Suprapubic skin (tissue), 4 donors: ENCODE data around the gene IP6K2. TPM values are rescaled to one million over a fixed set of nuclear protein-coding genes. Genes with fewer than 3 reads are reported as not detected.
"Not testable (repeated sequence)": the region's sequence is repeated elsewhere in the genome, so short reads cannot be mapped to it uniquely, and the experiment has no call there.

Experiments
- DNase-seq, 2 donors: peaks; one replicate each; pipeline ENCODE4 v3.0.0-alpha.2; 2019; ENCODE audit warnings: low spot score in 2 of 2
- H3K27ac ChIP-seq: fragments of 200-600 bp; sonication (generic); one replicate; pipeline ENCODE4 v1.5.1; 2019
- H3K27me3 ChIP-seq: fragments of 200-600 bp; sonication (generic); one replicate; pipeline ENCODE4 v1.5.1; 2019
- H3K36me3 ChIP-seq: fragments of 200-600 bp; sonication (generic); one replicate; pipeline ENCODE4 v1.5.1; 2019
- H3K4me1 ChIP-seq: fragments of 200-600 bp; sonication (generic); one replicate; pipeline ENCODE4 v1.5.1; 2019
- H3K4me3 ChIP-seq: fragments of 200-600 bp; sonication (generic); one replicate; pipeline ENCODE4 v1.5.1; 2019; ENCODE audit warnings: mild to moderate bottlenecking
- H3K9me3 ChIP-seq: fragments of 200-600 bp; sonication (generic); one replicate; pipeline ENCODE4 v1.5.1; 2019
- EP300 ChIP-seq: sonication (generic); formaldehyde crosslinking; IDR thresholded peaks from one replicate; pipeline ENCODE4 v1.6.1; 2017; ENCODE audit warnings: antibody characterized with exemption
- POLR2A ChIP-seq, 2 donors: fragments of 450-650 bp; IDR thresholded peaks; one replicate each; pipeline ENCODE4 v1.6.1; 2017; ENCODE audit warnings: antibody characterized with exemption in 2 of 2, mild to moderate bottlenecking in 2 of 2, moderate library complexity in 2 of 2
- POLR2AphosphoS5 ChIP-seq, 3 donors: sonication (generic); formaldehyde crosslinking; IDR thresholded peaks; one replicate each; pipeline ENCODE4 v1.6.1; 2017; ENCODE audit warnings: antibody characterized with exemption in 3 of 3
- WGBS: methylation state at CpG from one replicate; pipeline ENCODE4 v1.1.5; 2018; 5-methylcytosine and 5-hydroxymethylcytosine counted together
- total RNA-seq, 4 donors: library from RNA; depleted of rRNA; stranded (reverse); fragments of >200 nt; gene quantifications; one replicate each; pipeline ENCODE4 v1.1.0, GENCODE V29; 2016
- TF ChIP-seq, protein P1 (sequence below), 2 donors: fragments of 200-600 bp in 1 of 2; fragments of 450-650 bp in 1 of 2; sonication (generic) in 1 of 2; IDR thresholded peaks; one replicate each; pipeline ENCODE4 v1.5.1; 2016 to 2019; ENCODE audit warnings: antibody characterized with exemption in 2 of 2, mild to moderate bottlenecking in 1 of 2, moderate library complexity in 1 of 2

The IP6K2 gene
- total RNA-seq, 4 donors from 2014 or later: 169 to 269 (median 246) TPM

DNA sequence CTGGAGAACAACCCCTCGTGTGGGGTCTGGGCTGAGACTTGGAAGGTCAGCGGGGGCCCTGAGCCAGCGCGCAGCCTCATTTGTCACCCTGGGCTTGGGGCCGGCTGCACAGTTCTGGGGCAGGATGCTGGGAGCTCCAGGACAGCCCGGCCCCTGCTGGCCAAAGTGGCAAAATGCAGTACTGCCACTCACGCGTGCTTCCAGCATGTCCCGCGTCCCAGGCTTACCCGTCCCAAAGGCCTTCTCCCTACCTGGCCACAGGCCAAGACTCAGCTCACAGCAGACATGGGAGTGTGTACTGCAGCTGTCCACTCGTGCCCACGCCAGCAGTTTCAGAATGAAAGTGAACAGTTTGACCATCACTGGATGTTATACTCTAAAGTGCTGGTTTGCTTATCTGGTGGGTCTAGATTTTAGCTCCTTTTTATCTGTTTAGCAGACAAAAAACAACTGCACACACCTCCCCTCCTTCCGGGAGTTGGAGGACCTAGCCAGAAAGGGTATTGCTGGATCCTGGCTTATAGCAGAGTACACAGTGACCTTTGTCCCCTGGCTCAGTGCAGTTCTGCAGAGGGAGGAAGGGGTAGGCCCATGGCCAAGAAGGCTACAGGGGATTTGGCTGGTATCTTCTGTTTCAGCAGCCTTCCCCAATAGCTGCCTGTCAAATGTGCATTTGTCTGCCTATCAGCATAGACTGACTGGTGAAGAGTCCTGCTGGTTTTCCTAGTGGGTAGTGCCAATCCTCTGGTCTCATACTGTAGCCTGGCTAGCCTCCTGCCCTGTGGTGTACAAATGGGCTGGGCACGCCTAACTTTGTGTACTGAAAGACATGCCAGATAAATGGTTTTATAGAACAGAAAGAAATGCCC lies 23.2 kb upstream of the IP6K2 start:
- Histone ChIP-seq H3K4me3 (no peak overlapping the region), H3K27ac (peak overlapping the region; percentile 71), H3K9me3 (no peaks in the 10 kb centered on the region), H3K4me1 (peaks cover 46% of the 10 kb centered on the region), H3K36me3 (no peaks in the 10 kb centered on the region), H3K27me3 (no peaks in the 10 kb centered on the region)
- TF ChIP-seq POLR2A (IDR thresholded peaks at IDR 0.05) (no peak), EP300 (no peak), POLR2AphosphoS5 (IDR thresholded peaks at IDR 0.05) (peak in 1 of 3 donors; percentile 6)
- TF ChIP-seq, protein P1, sequence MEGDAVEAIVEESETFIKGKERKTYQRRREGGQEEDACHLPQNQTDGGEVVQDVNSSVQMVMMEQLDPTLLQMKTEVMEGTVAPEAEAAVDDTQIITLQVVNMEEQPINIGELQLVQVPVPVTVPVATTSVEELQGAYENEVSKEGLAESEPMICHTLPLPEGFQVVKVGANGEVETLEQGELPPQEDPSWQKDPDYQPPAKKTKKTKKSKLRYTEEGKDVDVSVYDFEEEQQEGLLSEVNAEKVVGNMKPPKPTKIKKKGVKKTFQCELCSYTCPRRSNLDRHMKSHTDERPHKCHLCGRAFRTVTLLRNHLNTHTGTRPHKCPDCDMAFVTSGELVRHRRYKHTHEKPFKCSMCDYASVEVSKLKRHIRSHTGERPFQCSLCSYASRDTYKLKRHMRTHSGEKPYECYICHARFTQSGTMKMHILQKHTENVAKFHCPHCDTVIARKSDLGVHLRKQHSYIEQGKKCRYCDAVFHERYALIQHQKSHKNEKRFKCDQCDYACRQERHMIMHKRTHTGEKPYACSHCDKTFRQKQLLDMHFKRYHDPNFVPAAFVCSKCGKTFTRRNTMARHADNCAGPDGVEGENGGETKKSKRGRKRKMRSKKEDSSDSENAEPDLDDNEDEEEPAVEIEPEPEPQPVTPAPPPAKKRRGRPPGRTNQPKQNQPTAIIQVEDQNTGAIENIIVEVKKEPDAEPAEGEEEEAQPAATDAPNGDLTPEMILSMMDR (IDR thresholded peaks at IDR 0.05): peak; percentile 55 to 70
- 18% methylated on average over 10 of the region's 15 CpGs for WGBS
- peak; percentile 92 to 95 for DNase-seq

DNA sequence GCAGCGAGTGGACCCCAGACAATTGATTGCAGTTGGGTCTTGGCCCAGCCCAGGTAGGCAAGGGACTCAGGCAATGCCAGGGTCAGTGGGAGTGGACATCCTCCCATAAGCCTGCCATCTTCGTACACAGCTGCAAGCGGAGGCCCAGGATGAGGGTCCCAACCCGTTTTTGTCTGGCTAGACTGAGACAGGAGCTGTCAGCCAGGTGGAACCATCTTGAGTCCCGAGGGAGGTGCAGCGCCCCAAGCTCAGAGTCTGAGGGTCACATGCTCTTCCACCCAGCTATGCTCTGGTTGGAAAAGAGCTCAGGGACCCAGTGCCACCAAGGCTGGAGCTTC lies 22.6 kb upstream of the IP6K2 start:
- H3K9me3 ChIP-seq: no peaks in the 10 kb centered on the region
- 73% methylated on average over 2 of the region's 6 CpGs for WGBS
- no peak for TF ChIP-seq EP300
- no peak for TF ChIP-seq POLR2AphosphoS5 (IDR thresholded peaks at IDR 0.05)
- TF ChIP-seq, protein P1 (IDR thresholded peaks at IDR 0.05): no peak
- TF ChIP-seq POLR2A (IDR thresholded peaks at IDR 0.05): no peak
- H3K36me3 ChIP-seq: no peaks in the 10 kb centered on the region
- no peaks in the 10 kb centered on the region for H3K27me3 ChIP-seq
- peaks cover 46% of the 10 kb centered on the region for H3K4me1 ChIP-seq
- H3K4me3 ChIP-seq: no peak overlapping the region
- H3K27ac ChIP-seq: peak overlapping the region; percentile 71
- no peak for DNase-seq

DNA sequence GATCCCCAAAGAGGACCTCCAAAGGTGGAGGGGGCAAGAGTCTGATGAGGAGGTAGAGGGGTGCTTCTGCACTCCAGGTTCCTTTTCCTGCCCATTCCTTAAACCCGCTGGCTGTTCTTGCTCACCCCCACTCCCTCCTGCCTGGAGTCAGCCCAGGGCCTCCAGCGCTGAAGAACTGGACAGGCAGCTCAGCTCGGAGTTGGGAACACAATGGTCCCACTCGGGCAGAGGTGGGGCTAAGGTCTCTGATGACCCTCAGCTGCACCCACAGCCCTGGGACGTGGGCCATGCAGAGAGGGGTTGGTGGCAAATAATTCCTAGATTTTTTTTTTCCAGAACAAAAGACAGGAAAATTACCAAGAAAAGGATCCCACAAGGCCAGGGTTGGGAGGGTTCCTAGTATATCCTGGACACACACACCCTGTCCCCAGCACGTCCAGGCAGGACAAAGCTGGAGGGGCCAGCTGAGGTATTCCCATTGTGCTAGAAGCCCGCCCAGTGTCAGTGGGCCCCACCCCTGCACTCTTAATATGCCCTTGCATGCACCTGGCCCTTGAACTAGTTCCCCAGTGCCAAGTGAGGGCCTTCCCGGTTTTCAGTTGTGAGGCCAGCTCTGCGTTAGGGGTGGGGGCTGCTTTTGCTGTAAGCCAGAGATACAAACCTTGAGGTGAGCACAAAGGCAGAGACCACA lies 22.1 kb upstream of the IP6K2 start:
- peak overlapping the region; percentile 71 for H3K27ac ChIP-seq
- TF ChIP-seq, protein P1 (IDR thresholded peaks at IDR 0.05): no peak
- TF ChIP-seq POLR2A (IDR thresholded peaks at IDR 0.05): no peak
- TF ChIP-seq POLR2AphosphoS5 (IDR thresholded peaks at IDR 0.05): no peak
- no peak for TF ChIP-seq EP300
- H3K27me3 ChIP-seq: no peaks in the 10 kb centered on the region
- H3K4me1 ChIP-seq: peaks cover 46% of the 10 kb centered on the region
- no peak overlapping the region for H3K4me3 ChIP-seq
- DNase-seq: peak in 1 of 2 donors; percentile 58
- 32% methylated on average over 8 of the region's 9 CpGs for WGBS
- H3K9me3 ChIP-seq: no peaks in the 10 kb centered on the region
- H3K36me3 ChIP-seq: no peaks in the 10 kb centered on the region

DNA sequence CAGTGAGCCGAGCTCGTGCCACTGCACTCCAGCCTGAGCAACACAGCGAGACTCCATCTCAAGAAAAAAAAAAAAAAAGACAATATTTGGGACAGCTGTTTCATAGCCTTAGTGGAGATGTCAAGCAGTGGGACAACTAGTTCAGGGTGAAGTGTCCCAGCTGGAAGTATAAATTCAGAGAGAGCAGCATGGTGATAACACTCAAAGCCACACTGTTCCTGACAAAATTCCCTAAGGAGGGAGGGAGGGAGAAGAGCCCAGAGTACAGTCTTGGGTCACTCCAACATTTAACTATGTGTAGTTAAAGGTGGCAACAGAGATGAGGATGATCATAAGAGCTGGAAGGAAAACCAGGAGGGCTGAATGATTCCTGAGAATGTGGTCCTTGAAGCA lies 21.1 kb upstream of the IP6K2 start:
- H3K9me3 ChIP-seq: no peaks in the 10 kb centered on the region
- 100% methylated on average over 3 of the region's 3 CpGs for WGBS
- no peaks in the 10 kb centered on the region for H3K27me3 ChIP-seq
- H3K36me3 ChIP-seq: no peaks in the 10 kb centered on the region
- no peak for DNase-seq
- no peak overlapping the region for H3K27ac ChIP-seq
- peaks cover 48% of the 10 kb centered on the region for H3K4me1 ChIP-seq
- TF ChIP-seq POLR2AphosphoS5 (IDR thresholded peaks at IDR 0.05): no peak
- no peak for TF ChIP-seq EP300
- TF ChIP-seq, protein P1 (IDR thresholded peaks at IDR 0.05): no peak
- TF ChIP-seq POLR2A (IDR thresholded peaks at IDR 0.05): no peak
- H3K4me3 ChIP-seq: no peak overlapping the region

DNA sequence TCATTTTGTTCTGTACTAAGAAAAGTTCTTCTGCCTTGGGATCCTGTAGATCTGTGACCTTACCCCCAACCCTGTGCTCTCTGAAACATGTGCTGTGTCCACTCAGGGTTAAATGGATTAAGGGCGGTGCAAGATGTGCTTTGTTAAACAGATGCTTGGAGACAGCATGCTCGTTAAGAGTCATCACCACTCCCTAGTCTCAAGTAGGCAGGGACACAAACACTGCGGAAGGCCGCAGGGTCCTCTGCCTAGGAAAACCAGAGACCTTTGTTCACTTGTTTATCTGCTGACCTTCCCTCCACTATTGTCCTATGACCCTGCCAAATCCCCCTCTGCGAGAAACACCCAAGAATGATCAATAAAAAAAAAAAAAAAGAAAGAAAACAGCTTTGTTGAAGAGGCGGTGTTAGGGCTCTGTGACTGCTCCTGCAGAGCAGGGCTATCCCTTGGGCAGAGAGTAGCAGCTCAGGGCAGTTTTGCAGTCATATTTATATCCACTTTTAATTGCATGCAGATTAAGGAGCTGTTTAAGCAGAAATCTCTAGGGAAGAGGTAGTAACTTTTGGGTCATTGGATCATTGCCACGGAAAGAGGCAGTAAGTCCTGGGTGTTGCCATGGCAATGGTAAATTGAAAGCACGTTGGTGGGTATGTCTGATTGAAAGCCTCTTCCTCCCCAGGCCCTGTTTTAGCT lies 18.2 kb upstream of the IP6K2 start:
- 33% methylated on average over 8 of the region's 8 CpGs for WGBS
- peak overlapping the region; percentile 8 for H3K4me3 ChIP-seq
- H3K36me3 ChIP-seq, H3K9me3 ChIP-seq, DNase-seq, H3K27me3 ChIP-seq: not testable (repeated sequence)
- H3K27ac ChIP-seq: peak overlapping the region; percentile 18
- peaks cover 35% of the 10 kb centered on the region for H3K4me1 ChIP-seq

DNA sequence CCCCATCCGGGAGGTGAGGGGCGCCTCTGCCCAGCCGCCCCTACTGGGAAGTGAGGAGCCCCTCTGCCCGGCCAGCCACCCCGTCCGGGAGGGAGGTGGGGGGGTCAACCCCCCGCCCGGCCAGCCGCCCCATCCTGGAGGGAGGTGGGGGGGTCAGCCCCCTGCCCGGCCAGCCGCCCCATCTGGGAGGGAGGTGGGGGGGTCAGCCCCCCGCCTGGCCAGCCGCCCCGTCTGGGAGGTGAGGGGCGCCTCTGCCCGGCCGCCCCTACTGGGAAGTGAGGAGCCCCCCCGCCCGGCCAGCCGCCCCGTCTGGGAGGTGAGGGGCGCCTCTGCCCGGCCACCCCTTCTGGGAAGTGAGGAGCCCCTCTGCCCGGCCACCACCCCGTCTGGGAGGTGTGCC lies 17.5 kb upstream of the IP6K2 start:
- not testable (repeated sequence) for H3K27me3 ChIP-seq, H3K36me3 ChIP-seq, DNase-seq, H3K9me3 ChIP-seq
- peak overlapping the region; percentile 18 for H3K27ac ChIP-seq
- WGBS: 61% methylated on average over 5 of the region's 25 CpGs
- peaks cover 28% of the 10 kb centered on the region for H3K4me1 ChIP-seq
- H3K4me3 ChIP-seq: peak overlapping the region; percentile 8

DNA sequence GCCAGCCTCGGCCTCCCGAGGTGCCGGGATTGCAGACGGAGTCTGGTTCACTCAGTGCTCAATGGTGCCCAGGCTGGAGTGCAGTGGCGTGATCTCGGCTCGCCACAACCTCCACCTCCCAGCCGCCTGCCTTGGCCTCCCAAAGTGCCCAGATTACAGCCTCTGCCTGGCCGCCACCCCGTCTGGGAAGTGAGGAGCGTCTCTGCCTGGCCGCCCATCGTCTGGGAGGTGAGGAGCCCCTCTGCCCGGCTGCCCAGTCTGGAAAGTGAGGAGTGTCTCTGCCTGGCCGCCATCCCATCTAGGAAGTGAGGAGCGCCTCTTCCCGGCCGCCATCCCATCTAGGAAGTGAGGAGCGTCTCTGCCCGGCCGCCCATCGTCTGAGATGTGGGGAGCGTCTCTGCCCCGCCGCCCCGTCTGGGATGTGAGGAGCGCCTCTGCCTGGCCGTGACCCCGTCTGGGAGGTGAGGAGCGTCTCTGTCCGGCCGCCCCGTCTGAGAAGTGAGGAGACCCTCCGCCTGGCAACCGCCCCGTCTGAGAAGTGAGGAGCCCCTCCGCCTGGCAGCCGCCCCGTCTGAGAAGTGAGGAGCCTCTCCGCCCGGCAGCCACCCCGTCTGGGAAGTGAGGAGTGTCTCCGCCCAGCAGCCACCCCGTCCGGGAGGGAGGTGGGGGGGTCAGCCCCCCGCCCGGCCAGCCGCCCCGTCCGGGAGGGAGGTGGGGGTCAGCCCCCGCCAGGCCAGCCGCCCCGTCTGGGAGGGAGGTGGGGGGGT lies 16.9 kb upstream of the IP6K2 start:
- WGBS: no CpG with 5 or more reads among the region's 53 CpGs
- peak overlapping the region; percentile 18 for H3K27ac ChIP-seq
- peaks cover 22% of the 10 kb centered on the region for H3K4me1 ChIP-seq
- peak overlapping the region; percentile 8 for H3K4me3 ChIP-seq
- H3K36me3 ChIP-seq, DNase-seq, H3K27me3 ChIP-seq, H3K9me3 ChIP-seq: not testable (repeated sequence)
